ENCODE data around the gene TNC.

Gene TNC

DNA sequence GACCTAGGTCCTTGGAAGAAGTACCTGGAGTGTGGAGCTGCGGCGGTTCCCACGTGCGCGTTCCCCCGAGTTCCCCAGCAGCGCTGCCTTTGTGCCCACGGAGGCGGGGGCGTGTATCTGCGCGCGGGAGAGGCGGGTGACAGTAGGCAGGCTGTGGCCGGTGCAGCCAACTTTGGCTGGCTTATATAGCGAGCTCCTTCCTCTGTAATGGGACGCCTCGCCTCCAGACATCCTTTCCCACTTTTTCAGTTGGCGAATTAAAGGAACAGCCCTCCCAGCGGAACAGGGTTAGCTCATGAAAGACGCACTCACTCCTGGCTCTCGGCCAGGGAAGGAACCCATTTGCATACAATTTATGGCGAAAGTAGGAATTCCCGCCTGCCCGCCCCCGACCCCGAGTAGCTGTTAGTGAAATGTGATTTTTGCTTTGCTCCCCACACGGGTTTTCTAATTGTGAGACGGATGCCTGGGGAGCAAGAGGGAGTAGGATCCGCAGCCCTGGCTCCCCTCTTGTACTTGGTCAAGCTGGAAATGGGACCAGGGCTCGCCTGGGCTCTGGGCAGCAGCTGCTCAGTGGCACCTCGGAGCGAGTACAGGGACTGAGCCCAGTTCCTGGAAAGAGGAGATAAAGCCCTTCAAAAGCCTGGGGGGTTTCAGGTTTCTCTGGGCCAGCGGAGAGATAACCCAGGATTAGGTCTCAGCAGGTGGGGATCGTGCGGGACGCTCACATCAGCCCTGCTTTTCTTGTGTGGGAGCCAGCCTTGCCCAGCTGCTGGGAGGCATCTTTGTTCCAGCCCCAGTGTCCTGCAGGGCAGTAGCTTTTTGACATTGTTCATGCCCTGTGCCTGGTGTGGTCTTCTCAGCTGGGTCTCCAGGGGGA is at the start of gene TNC:
Gene TNC, minus strand, starts transcription at position 159 of the 880 bp plus-strand sequence. CDS start 27,139 bp downstream, outside the sequence.
- peak; percentile 81 for DNase-seq (ENCODE audit: low spot score)

DNA sequence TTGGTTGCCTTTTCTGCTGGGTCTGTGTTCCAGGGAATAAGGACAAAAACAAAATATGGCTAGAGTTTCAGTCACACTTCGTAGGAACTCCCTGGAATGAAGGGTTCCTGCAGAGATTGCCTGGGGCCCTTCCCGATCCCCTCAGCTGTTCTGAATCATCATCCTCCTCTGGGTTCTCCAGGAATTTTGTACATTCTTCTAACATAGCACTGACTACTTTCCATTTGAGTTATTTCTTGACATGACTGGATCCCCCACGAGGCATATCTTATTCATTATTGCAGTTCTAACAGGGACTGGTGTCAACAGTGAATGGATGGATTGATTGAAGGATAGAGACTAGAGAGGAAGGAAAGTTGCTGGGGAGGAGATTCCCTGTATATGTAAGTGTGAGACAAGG is 49.2 kb upstream of the TNC start:
- DNase-seq (ENCODE audit: low spot score): no peak

DNA sequence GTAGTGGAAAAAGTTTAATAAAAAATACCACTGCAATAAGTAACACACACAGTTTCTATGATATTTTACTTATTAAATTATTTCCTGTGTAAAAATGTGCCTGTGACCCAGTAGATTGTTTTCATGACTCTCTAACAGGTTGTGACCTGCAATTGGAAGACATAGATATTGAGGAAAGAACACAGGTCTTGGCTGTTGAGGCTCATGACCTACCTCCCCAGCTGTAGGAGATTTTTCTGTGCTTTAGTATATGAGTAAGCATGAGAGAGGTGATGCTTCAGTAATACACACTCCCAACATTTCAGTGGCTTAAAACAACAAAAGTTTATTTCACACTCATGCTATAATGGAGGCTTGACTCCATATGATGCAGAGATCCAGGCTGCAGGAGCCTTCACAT is 47.3 kb upstream of the TNC start:
- no peak for DNase-seq (ENCODE audit: low spot score)

DNA sequence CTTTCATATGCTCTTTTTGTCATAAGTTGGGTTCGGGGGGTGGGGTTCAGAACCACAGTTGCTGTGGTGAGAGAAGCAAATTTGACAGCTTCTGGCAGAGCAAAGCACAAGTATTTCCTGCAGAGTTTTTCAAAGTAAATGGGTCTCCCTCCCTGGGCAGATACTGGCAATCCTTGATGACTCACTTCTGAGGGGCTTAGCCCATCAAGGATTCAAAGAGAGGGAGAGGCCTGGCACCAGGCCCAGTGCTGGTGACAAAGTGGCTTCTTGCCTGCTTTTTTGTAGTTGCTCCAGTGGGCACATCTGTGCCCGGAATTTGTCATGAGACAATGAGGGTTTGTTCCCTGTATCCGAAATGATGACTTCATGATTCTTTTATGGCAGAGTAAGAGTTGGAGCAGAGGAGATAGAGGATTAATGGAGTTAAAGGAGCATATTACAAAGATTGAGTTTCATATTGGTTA is 46.6 kb upstream of the TNC start:
- DNase-seq (ENCODE audit: low spot score): no peak

DNA sequence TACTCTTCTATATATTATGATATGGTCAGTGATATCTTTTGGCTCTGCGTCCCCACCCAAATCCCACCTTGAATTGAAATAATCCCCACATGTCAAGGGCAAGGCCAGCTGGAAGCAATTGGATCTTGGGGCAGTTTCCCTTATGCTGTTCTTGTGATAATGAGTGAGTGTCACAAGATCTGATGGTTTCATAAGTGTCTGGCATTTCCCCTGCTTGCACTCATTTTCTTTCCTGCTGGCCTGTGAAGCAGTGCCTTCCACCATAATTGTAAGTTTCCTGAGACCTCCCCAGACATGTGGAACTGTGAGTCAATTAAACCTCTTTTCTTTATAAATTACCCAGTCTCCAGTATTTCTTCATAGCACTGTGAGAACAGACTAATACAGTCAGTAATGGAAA is 45.0 kb upstream of the TNC start:
- no peak for DNase-seq (ENCODE audit: low spot score)

DNA sequence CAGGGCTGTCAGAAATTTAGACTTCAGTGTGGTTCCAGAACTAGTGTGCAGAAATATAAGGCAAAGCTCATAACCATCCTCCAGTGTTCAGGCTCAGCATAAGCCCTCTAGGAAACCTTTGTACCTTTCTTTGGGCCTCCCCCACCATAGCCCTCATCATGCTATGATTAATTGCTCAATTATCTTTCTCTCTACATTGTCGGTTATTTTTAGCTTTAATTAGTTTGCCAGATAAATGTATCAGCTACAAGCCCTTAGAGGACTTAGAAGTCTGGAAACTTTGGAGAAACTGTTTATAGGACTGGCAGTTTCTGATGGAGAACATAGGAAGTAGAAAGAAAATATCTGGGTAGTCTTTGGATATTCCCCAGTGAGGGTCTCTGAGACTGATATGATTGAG is 43.5 kb upstream of the TNC start:
- no peak for DNase-seq (ENCODE audit: low spot score)

DNA sequence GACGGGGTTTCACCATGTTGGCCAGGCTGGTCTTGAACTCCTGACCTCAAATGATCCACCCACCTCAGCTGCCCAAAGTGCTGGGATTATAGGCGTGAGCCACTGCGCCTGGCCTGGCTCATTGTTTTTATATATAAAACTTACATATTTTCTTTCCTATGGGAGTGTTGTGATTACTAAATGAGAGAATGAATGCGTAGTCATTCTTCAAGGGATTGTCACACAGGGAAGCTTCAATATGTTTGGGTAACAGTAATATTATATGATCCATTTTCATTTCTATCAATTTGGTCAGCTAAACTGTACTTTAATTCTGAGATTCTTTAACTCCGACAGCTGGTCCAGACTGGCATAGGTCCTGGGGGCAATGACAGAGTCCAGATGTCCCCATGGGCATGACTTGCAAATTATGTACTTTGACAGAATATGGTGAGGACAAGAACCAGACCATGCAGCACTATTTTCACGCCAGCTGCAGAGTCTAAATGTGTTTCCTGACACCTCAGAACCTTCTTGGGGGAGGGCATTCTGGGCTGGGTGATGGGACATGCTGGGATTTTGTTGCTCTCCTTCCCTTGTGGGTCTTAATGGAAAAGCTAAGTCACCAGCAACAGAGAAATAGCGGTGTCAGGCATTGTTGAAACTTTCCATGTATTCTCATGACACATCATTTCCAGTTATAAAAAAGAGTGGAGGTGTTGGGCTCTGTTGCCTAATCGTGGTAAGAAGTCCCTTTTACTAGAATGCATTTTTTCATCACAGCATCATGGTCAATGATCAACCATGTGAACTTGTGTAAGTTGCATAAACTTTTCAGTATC is 40.9 kb upstream of the TNC start:
- no peak for DNase-seq (ENCODE audit: low spot score)

DNA sequence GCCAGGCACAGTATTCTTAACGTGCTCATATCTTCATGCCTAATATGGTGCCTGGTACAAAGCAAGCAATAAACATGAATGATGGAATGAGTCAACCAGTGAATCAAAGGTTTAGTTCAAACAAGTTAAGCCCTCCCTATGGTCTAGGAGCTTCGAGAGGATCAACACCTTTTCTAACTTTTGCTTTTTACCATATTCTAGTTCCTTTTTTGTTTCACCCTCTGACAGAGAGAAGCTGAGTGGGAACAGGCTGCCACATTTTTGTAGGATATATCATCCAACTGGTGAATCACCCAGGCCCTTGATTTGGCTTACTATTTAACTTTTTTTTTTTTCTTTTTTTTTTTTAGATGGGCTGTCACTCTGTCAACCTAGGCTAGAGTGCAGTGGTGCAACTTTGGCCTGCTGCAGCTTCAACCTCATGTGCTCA is 39.3 kb upstream of the TNC start:
- DNase-seq (ENCODE audit: low spot score): no peak

DNA sequence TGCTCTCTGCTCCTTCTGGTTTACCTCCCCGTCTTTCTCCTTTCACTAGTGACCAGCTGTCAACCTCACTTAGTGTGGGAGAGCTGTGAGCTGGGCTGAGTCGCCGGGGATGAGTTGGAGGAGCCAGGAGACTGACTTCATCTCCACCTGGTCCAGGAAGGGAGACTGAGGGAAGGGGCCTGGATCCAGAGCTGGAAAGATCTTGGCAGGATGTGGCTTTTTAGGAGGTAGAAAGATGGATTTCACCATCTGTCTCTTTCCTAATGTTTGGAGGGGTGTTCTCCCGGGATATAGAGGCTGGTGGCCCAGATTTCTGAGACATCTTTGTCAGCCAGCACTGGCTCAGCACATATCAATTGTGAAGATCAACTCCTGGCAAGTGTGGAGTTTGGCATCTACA is 37.1 kb upstream of the TNC start:
- DNase-seq (ENCODE audit: low spot score): no peak

DNA sequence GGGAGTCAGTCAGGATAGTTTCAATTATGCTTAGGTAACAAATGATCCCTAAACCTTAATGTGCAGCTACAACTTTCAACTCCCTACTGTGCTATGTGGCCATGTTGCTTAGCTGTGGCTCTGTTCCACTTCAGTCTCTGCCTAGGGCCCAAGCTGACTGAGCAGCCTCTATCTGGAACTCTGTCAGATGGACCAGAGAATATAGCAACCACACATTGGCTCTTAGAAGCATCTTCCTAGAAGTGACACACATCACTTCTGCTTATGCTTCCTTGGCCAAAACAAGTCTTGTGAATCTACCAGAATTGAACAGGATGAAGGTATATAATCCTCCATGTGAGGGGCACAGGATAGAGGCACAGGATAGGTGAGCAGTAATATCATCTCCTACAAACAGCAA is 36.7 kb upstream of the TNC start:
- no peak for DNase-seq (ENCODE audit: low spot score)

DNA sequence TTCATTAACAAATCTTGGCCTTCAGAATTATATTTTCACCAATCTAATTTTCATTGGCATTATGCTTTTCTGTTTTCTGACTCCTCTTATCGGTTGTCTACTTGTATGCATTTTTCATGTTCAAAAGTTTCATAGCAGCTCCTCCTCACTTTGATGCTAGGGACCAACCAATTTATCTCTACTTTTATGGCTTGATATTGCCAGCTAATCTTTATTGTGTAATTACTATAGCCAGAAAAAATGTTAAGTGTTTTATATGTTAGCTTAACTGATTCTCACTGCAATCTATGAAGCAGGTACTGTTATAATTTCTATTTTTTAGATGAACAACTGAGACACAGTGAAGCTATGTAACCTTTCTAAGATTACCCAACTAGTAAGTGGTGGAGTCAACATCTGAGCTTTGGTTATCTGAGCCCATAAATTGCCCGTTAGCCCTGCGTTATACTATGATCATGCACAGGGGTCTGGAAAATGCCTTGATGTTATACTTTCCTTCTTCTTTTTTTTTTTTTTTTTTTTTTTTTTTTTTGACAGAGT is 34.4 kb upstream of the TNC start:
- DNase-seq (ENCODE audit: low spot score): no peak

DNA sequence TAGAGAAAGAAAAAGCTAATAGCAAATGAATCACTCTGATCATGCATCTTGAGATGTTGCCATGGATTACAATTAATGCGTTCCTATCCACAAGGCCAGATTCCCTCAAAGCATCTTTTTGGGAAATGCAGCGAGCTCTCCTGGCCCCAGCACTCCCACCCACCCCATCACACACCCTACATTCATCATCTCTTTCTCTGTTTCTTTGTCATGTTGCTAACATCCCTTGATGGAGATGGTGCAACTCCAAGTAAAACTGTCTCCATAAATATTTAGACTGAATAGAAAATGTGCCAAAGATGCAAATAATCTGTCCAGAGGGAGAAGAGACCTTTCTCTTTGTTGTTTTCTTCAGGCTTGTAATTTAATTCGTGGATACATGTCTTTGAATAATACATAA is 30.8 kb upstream of the TNC start:
- no peak for DNase-seq (ENCODE audit: low spot score)

DNA sequence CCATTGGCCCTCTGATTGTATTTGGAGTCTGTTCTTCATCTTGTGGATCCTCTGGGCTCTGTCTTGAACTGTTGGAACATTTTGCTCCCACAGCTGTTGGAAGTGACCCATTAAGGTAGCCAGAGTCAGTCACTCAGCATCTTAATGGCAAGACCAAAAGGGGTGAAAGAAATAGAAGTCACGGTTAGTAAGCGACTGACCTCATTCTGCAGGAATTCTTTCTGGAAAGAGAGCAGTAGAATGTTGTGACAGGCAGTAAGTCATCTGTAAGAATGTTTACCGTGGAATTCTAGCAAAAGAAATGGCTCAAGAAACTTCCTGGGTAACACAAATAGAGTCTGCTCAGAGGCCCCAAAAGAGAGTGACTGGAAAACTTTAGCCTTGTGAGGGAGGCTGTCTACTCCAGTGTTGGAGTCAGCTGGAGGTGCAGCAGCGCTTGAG is 28.6 kb upstream of the TNC start:
- DNase-seq (ENCODE audit: low spot score): no peak

DNA sequence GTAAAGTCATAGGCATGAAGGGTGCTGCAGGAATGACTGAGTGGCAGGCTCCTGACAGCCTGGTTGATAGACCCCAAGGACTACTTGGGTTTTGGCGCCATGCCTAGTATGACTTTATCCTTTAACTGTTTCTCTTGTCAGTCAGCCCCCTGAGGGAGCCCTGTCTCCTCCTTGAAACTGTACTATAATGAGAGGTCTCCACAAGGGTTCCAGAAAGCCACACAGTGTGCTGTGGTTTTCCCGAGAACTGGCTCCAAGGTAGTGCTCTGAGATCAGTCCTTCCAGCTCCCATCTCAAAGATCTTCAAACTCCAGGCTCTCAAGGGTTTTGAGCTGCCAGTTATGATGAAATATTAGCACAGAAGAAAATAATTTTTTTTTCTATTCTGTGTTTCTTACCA is 26.7 kb upstream of the TNC start:
- no peak for DNase-seq (ENCODE audit: low spot score)

DNA sequence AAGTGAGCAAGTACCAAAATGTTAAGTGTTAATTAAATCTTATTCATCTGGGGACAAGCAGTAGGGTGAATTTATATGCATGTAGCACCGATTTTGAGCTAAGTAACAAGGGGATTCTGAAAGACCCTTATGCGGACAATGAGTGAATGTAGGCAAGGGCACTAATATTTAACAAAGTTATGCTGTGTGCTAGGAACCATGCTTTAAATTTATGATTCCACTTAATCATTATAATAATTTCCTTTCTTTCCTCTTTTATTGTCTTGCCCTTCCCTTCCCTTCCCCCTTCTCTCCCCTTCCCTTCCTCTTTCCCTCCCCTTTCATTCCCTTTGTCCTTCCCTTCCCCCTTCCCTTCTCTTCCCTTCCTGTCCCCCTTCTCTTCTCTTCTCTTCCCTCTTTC is 25.7 kb upstream of the TNC start:
- DNase-seq (ENCODE audit: low spot score): no peak

DNA sequence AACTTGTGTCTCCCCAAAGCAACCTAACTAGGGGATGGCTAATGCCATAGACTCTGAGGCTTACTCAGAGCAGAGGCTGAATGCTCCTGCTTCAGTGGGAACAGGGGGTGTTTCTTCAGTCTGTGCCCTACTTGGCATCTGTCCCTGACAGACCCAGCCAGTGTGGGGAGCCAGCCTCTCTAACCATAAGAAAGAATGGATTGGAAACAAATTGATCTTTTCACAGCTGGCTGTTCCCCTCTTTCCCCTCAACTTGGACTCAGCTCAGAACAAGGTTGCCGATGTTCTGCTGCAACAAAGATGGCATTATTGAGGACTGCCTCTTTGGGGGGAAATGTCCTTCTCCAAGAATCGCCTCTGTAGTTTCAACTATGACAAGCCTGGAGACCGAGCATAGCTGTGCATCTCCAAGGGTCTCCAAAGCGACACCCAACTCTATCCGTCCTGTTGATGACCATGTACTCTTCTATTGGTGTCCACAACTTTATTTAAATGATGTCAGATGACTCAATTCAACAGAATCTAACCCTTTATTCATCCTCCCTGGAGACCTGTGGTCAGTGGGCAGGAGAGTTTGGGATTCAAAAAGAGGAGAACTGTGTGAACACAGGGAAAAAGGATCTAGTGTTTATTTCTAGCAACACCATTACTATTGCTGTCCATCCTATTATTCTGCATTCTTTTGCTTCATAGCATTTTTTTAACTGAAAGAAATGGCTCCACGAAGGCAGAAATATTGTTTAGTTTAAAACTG is 24.7 kb upstream of the TNC start:
- DNase-seq (ENCODE audit: low spot score): no peak

DNA sequence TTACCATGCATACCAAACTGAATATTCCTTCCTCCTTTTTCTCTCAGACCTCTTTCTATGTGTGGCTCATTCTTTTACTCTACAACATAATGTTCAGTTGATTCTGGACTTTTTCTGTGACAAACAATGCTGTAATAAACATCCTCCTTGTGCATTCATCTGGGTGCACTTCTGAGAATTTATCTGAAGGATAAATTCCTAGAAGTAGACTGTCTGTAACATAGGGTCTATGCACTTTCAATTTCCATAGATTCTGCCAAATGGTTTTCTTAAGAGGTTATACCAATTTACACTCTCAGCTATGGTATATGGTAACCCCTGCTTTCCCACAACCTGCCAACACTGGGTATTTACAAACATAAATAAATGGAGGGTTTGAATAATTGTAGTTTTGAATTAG is 24.1 kb upstream of the TNC start:
- DNase-seq (ENCODE audit: low spot score): no peak

DNA sequence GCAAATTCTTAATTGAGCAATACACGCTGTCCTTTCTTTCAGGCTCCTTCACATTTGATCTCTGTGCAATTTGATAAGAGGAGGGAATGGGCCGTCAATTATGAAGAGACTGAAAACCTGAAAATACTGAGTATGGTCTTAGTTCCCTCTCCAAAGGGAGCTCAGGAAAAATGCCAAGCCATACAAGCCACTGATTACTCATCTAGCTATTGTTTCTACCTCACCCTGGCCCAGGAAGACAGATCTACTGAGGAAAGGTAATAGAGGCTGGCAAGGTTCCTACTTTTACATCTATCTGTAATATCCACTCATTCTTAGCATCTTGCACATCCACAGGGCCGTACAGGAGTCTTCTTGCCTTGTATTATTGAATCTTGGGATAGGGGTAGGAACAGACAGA is 23.7 kb upstream of the TNC start:
- no peak for DNase-seq (ENCODE audit: low spot score)

DNA sequence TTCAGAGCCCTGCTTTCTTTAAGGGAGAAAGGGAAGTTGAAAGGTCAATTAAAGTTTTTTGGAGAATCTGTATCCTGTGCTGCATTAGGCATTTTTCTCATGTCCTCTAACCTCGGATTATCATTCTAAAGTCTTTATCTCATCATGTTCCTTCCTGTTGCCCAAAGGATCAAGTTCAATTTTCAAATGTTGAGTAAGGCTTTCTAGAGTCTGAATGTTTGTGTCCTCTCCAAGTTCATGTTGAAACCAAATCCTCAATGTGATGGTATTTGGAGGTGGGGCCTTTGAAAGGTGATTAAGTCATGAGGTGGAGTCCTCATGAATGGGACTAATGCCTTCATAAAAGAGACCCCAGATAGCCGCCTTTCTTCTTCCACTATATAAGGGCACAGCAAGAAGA is 20.2 kb upstream of the TNC start:
- DNase-seq (ENCODE audit: low spot score): no peak

DNA sequence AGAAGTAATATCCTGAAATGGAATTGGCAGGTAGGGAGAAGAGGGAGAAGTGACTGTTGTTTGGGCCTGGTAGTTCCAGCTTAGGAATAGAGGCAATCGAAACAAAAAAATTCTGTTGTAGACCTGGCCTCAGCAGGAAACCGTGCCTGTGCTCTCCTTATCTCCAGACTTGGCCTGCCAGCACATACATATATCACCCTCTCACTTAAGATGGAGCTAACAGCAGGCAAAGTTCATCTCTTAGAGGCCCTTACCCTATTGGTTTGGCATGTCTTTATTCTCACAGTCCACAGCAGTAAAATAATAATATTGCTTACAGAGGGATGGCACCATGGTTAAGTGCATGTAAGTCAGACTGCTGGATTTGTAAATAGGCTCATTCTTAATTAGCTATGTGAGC is 19.6 kb upstream of the TNC start:
- DNase-seq (ENCODE audit: low spot score): no peak

DNA sequence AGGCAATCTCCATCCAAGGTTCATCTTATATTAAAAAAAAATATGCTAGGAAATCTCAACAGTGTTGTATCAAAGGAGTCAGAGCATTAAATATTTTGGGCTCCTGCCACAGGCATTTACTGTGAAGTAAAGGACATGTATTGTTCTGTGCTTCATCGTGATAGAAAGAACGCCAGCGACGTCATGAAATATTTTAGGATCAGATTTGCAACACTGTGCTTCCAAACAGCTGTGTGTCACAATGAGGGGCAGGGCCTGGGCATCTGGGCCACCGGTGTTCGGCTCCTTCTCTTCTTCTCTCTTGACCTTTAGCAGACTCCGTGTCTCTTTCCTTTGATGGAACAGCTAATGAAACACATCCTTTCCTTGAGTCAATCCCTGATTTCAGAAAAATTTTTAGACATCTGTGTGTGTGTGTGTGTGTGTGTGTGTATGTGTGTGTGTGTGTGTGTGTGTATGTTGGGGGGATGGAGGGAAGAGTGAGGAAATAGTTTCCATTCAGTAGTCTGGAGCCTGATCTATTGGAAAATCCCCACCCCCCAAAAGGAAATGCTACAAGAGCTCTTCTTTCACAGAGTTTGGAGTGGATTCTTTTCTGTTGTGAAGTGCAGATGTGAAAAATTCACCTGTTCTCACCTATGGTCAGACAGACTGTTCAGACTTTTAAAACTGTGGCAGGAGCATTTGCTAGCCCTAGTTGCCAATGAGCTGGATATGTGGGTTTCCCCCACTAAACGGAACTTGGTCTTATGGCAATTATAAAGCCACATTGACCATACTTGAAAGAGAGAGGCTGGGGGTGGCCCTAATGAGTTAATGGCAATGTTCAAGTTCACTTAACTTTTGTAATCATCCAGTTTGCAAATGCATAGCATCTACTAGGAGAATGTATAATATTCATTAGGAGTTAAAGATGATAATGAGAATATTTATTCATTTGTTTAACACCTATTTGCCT is 18.1 kb upstream of the TNC start:
- peak; percentile 71 for DNase-seq (ENCODE audit: low spot score)

Measured in left forelimb (tissue), 1 donor.